ENCODE results near the gene ZNF609.

DNA sequence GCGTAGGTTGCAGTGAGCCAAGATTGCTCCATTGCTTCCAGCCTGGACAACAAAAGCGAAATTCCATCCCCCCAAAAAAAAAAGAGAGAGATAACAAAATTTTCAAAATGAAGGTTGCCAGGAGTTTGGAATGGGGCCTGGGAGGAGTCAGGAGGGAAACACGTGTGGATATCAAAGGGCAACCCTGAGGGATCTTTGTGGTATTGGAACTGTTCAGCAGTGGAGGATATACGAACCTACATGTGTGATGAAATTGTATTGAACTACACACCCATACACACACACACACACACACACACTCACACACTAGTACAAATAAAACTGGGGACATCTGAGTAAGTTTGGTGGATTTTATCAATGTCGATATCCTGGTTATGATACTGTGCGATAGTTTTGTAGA lies 253.2 kb downstream of the ZNF609 start:
- TF ChIP-seq, protein P1, sequence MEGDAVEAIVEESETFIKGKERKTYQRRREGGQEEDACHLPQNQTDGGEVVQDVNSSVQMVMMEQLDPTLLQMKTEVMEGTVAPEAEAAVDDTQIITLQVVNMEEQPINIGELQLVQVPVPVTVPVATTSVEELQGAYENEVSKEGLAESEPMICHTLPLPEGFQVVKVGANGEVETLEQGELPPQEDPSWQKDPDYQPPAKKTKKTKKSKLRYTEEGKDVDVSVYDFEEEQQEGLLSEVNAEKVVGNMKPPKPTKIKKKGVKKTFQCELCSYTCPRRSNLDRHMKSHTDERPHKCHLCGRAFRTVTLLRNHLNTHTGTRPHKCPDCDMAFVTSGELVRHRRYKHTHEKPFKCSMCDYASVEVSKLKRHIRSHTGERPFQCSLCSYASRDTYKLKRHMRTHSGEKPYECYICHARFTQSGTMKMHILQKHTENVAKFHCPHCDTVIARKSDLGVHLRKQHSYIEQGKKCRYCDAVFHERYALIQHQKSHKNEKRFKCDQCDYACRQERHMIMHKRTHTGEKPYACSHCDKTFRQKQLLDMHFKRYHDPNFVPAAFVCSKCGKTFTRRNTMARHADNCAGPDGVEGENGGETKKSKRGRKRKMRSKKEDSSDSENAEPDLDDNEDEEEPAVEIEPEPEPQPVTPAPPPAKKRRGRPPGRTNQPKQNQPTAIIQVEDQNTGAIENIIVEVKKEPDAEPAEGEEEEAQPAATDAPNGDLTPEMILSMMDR (IDR thresholded peaks at IDR 0.05) = no peak
- TF ChIP-seq POLR2A (IDR thresholded peaks at IDR 0.05) = no peak
